A673 (cell line): ENCODE measurements around the gene CFAP221.

Source experiments
- EZH2 ChIP-seq: fragments of 200-600 bp; sonication (generic); IDR thresholded peaks from 2 replicates; pipeline ENCODE4 v1.6.1; 2017; ENCODE audit warnings: borderline replicate concordance, low read depth, mild to moderate bottlenecking, mixed read lengths, antibody characterized with exemption, low read length; ENCODE audit not compliant: poor library complexity, severe bottlenecking
- TF ChIP-seq, protein P1 (sequence below): fragments of 300-800, 200-600 bp; sonication (generic); conservative IDR thresholded peaks from 2 replicates; pipeline ENCODE4 v1.5.1; 2017; ENCODE audit warnings: low read depth, mild to moderate bottlenecking, antibody characterized with exemption, low read length, moderate library complexity, mixed read lengths

DNA sequence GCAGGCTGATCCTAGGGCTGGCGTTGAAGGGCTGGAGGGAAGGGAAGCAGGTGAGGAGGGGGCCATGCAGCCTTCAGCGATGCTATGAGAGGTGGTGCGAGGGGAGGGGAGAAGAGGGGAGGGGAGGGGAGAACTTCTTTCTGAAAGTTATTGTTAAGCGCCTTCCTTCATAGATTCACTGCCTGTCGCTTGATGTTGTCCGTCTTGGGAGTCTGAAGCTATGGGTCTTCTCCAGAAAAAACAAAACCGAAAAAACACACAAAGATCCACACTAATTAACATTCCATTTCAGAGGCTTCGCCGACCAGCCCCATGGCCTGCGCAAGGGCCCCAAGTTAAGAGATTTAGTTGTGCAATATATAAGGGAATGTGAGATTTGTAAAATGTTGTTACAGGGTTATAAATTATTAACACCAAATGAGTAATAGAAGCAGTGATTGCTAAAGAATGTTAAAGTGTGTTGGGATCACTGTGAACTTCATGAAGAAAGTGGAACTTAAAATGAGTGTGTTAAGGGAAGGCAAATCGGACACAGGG lies 758 bp downstream of the CFAP221 start:
- no peak for TF ChIP-seq EZH2
- TF ChIP-seq, protein P1, sequence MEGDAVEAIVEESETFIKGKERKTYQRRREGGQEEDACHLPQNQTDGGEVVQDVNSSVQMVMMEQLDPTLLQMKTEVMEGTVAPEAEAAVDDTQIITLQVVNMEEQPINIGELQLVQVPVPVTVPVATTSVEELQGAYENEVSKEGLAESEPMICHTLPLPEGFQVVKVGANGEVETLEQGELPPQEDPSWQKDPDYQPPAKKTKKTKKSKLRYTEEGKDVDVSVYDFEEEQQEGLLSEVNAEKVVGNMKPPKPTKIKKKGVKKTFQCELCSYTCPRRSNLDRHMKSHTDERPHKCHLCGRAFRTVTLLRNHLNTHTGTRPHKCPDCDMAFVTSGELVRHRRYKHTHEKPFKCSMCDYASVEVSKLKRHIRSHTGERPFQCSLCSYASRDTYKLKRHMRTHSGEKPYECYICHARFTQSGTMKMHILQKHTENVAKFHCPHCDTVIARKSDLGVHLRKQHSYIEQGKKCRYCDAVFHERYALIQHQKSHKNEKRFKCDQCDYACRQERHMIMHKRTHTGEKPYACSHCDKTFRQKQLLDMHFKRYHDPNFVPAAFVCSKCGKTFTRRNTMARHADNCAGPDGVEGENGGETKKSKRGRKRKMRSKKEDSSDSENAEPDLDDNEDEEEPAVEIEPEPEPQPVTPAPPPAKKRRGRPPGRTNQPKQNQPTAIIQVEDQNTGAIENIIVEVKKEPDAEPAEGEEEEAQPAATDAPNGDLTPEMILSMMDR, result no peak
